Brain microvascular endothelial cell (primary cell): ENCODE results near the gene TMC8.

Experiments used
- DNase-seq: peaks from one replicate; pipeline ENCODE4 v3.0.0-alpha.2; 2020
- H3K27ac ChIP-seq: fragments of 250-450 bp; sonication (Bioruptor Pico); 2 replicates; pipeline ENCODE4 v1.5.1; 2020; ENCODE audit warnings: mild to moderate bottlenecking, moderate library complexity
- H3K27me3 ChIP-seq: fragments of 250-450 bp; sonication (Bioruptor Pico); replicated peaks from 2 replicates; pipeline ENCODE4 v1.5.1; 2020; ENCODE audit warnings: mild to moderate bottlenecking
- H3K36me3 ChIP-seq: fragments of 250-450 bp; sonication (Bioruptor Pico); replicated peaks from 2 replicates; pipeline ENCODE4 v1.5.1; 2020; ENCODE audit warnings: mild to moderate bottlenecking
- H3K4me3 ChIP-seq: 2 replicates; pipeline ENCODE4 v1.5.1; 2011; ENCODE audit warnings: low read depth, mild to moderate bottlenecking, control low read depth, low read length, moderate library complexity
- CTCF ChIP-seq: IDR thresholded peaks from 2 replicates; pipeline ENCODE4 v1.5.1; 2011; ENCODE audit warnings: low read depth, mild to moderate bottlenecking, moderate library complexity, low read length, control low read depth, inconsistent platforms; ENCODE audit errors: missing control alignments
- in situ Hi-C: cut with HindIII; loops from 2 replicates; pipeline ENCODE4 v1.10.0; 2017; ENCODE audit warnings: low sequenced_read_pairs, low pct_ligation_motif_present

The TMC8 gene

GRCh38 chr17:78107976-78108725 is 22.4 kb upstream of the TMC8 start:
- no peak for DNase-seq
- in situ Hi-C loops, result no loop called here
- no peaks in the 10 kb centered on the region for H3K36me3 ChIP-seq
- no peak overlapping the region for H3K4me3 ChIP-seq
- TF ChIP-seq CTCF, result no peak
- no peak overlapping the region for H3K27ac ChIP-seq
- H3K27me3 ChIP-seq, result no peaks in the 10 kb centered on the region

GRCh38 chr17:78108726-78109488 is 21.7 kb upstream of the TMC8 start:
- no peaks in the 10 kb centered on the region for H3K36me3 ChIP-seq
- in situ Hi-C loops, result no loop called here
- H3K4me3 ChIP-seq, result no peak overlapping the region
- TF ChIP-seq CTCF, result no peak
- no peak for DNase-seq
- no peak overlapping the region for H3K27ac ChIP-seq
- H3K27me3 ChIP-seq, result no peaks in the 10 kb centered on the region

- in situ Hi-C loops, result no loop called here
- TF ChIP-seq CTCF, result no peak
- no peak for DNase-seq
- no peak overlapping the region for H3K27ac ChIP-seq
- no peak overlapping the region for H3K4me3 ChIP-seq
- H3K27me3 ChIP-seq, result no peaks in the 10 kb centered on the region
- no peaks in the 10 kb centered on the region for H3K36me3 ChIP-seq
These were observed 21.1 kb upstream of the TMC8 start for GRCh38 chr17:78109489-78109761.

- no peak for DNase-seq
- Histone ChIP-seq H3K27ac (no peak overlapping the region), H3K27me3 (no peaks in the 10 kb centered on the region), H3K36me3 (no peaks in the 10 kb centered on the region), H3K4me3 (no peak overlapping the region)
- in situ Hi-C loops, result no loop called here
- TF ChIP-seq CTCF, result no peak
These were observed 20.1 kb upstream of the TMC8 start for GRCh38 chr17:78110363-78111015.

- Histone ChIP-seq H3K27ac (no peak overlapping the region), H3K27me3 (no peaks in the 10 kb centered on the region), H3K36me3 (no peaks in the 10 kb centered on the region), H3K4me3 (no peak overlapping the region)
- DNase-seq, result no peak
- in situ Hi-C loops, result no loop called here
- TF ChIP-seq CTCF, result no peak
These were observed 19.4 kb upstream of the TMC8 start for GRCh38 chr17:78111016-78111726.
